LNCAP (cell line): ENCODE results near the gene CYP2J2.

Experiments
- TF ChIP-seq, protein P1 (sequence below): fragments of 450-650 bp; IDR thresholded peaks from 2 replicates; pipeline ENCODE4 v1.5.1; 2017; ENCODE audit warnings: mild to moderate bottlenecking

The CYP2J2 gene

DNA sequence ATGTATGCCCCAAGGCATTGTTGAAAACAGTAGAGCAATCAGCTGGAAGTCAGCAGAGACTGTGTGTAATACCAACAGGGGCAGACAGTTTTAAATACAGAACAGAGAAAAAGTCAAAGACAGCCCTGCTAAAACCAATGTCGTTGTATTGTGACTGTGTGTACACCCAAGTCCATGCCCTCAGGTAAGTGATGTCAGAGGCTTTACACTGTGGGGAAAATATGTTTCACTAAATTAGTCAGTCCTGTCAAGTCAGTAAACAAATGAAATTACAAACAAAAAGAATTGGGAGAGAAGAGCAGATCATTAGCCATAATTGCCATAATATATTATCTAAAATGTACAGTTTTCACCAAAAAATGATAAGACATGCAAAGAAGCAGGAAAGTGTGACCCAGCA, 2.4 kb upstream of the CYP2J2 start:
- TF ChIP-seq, protein P1, sequence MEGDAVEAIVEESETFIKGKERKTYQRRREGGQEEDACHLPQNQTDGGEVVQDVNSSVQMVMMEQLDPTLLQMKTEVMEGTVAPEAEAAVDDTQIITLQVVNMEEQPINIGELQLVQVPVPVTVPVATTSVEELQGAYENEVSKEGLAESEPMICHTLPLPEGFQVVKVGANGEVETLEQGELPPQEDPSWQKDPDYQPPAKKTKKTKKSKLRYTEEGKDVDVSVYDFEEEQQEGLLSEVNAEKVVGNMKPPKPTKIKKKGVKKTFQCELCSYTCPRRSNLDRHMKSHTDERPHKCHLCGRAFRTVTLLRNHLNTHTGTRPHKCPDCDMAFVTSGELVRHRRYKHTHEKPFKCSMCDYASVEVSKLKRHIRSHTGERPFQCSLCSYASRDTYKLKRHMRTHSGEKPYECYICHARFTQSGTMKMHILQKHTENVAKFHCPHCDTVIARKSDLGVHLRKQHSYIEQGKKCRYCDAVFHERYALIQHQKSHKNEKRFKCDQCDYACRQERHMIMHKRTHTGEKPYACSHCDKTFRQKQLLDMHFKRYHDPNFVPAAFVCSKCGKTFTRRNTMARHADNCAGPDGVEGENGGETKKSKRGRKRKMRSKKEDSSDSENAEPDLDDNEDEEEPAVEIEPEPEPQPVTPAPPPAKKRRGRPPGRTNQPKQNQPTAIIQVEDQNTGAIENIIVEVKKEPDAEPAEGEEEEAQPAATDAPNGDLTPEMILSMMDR: no peak

DNA sequence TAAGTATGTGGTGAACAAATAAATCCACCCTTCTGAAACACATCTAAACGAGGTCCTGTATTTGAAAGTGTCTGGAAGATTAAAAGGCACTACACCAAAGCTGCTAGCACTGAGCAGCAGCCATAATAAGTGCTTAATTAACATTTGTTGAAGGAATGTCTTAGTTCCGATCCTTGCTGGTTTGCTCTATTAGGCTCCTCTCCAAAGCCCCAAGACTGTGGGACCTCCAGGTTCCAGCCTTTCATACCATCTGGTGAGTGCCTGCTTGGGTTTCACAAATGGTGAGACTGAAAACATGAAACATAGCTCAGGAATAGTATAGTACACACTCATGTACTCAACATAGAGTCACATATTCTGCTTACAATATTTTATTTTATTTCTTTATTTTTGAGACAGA, 640 bp upstream of the CYP2J2 start:
- TF ChIP-seq, protein P1: no peak

DNA sequence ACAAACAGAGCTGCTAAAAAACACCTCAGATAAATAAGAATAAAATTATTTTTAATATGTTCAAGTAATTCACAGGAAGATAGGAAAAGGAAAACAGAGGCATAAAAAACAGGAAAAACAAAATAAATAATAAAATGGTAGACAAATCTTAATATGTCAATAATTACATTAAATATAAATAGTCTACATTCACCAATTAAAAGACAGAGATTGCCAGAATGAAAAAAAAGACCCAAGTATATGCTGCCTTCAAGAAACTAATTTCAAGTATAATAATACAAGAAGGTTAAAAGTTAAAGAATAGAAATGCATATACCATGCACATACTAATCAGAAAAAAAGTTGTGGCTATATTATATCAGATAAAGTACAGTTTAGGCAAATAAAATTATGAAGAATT, 1.9 kb downstream of the CYP2J2 start:
- TF ChIP-seq, protein P1: no peak

DNA sequence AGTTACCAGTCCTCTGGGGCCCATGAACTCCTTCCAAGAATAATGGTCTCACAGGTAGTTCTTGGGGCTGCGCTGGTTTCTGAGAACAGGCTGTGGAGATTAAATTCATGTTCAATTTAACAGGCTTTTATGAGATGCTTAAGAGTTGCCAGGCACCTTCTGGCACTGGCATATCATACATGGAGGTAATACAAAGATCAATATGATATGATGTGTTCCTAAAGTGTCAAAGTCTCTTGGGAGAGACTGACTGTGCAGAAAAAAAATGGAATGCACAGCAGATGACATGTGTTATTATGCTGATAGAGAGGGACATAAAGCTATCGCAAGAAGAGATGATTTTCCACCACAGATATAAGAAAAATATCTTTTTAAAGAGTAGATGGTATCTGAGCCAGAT, 6.8 kb downstream of the CYP2J2 start:
- TF ChIP-seq, protein P1: no peak

DNA sequence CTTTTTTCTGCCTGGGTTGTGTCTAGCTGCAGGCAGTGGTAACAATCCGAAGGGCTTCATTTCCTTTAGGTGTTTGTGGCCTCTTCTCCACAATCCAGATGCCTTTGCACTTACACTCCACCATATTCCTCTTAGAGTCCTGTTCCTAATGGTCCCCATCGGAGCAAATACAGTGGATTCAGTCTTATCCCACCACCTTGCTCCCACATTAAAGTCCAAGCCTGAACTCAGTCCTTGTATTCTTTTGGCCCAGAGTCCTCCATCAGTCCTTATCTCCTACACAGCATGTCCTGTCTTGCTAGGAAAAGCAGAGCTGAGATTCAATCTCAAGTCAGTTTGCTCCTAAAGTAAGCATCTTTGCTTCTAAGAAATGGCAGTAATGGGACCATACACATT, 8.8 kb downstream of the CYP2J2 start:
- TF ChIP-seq, protein P1: no peak

DNA sequence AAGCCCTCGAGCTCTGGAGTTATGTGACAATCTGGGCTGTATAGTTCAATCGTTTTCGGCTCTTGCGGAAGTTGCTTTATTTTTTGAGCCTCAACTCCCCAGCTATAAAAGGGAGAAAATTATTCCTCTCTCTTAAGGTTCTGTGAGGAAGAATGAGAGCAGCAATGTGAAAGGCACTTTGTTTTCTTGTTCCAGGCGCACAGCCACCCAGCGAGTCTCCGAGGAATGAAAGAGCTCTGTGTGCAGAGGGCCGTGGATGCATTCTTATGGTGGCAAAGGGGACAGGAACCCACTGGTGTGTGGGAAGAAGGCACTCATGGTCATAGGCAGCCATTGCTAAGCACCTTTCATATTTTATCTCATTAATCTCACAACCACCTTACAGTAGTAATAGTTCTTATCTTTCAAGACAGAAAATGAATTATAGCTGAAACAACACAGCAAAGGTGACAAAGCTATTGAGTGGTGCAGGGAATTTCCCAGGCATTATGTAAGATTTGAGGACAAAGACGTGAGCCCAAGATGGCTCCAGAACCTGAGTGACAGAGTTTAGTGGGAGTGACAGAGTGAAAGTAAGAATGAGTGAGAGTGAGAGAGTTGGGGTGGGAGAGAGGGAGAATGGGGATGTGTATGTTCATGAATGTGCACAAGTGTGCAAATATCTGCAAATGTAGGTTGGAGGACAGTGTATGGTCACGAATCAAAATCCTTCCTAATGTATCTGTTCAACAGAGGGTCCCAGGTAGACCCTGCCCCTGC, 9.4 kb downstream of the CYP2J2 start:
- TF ChIP-seq, protein P1: no peak

DNA sequence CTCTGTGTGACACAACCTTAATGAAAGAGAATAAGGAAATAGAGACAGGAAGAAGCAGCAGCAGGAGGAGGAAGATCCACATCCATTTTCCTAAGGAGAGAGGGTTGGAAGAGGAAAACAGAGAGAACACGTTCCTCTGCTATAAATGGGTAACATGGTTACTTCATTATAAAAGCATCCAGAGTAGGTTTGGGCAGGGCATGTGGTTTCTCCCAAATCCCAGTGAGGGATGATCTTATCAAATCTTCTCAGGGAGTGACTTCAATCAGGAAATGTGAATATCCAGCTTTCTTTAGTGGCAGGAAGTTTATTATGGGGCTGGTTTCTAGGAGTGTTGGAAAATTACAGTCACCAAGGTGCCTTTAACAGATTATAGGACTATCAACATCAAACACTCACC, 11.1 kb downstream of the CYP2J2 start:
- TF ChIP-seq, protein P1: no peak

DNA sequence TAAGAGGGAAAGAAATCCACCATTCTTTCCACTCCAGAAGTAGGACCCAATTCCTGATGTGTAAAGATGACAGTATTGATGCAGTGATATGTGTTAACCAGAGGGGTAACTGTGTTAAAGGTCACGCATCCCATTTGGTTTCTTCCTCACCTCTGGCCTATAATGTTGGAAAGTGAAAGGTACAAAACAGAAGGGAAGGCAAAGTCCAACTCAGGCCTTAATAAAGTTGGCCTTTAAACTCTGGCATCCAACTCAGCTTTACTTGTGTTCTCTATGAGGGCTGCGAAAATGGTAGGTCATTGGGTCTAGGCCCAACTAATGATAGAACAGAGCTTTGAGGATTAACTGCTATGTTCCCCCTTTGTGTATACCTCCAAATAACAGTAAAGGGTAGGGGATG, 17.9 kb downstream of the CYP2J2 start:
- TF ChIP-seq, protein P1: no peak
